B cell (primary cell): ENCODE results near the gene ICAM5. TPM values are rescaled to one million over a fixed set of nuclear protein-coding genes. Genes with fewer than 3 reads are reported as not detected.
A peak's percentile ranks its signal among the peaks of the same experiment; 100 is the strongest.

ENCODE experiments used
- ATAC-seq: fragments of 200-7000 bp; cut with Tn5 transposase; one replicate; pipeline ENCODE4 v1.10.0; 2021; ENCODE audit warnings: low read depth, mild to moderate bottlenecking, moderate number of reproducible peaks, moderate library complexity
- CTCF ChIA-PET: fragments of 350-600 bp; sonication (Branson Sonifier 250); formaldehyde crosslinking; loops from one replicate; lab custom pipeline; 2021; ENCODE audit warnings: antibody characterized with exemption, inconsistent platforms; lab: Charles Lee
- POLR2A ChIA-PET: fragments of 350-600 bp; sonication (Branson Sonifier 250); formaldehyde crosslinking; loops from one replicate; lab custom pipeline; 2021; ENCODE audit warnings: antibody characterized with exemption; lab: Charles Lee
- DNase-seq: peaks from one replicate; pipeline ENCODE4 v3.0.0; 2013
- H2AFZ ChIP-seq: 2 replicates; pipeline ENCODE4 v1.6.1; 2012; ENCODE audit warnings: mild to moderate bottlenecking, low read depth, low read length; ENCODE audit not compliant: insufficient read depth, poor library complexity, severe bottlenecking
- H3K27ac ChIP-seq, 2 donors: 1 replicate in 1 of 2; 2 replicates in 1 of 2; pipeline ENCODE4 v1.5.1; 2012 to 2013; ENCODE audit warnings: low read length in 2 of 2, mild to moderate bottlenecking in 2 of 2, moderate library complexity in 1 of 2
- H3K27me3 ChIP-seq, 4 experiments: fragments of 200-600 bp in 1 of 4; sonication (generic) in 1 of 4; replicated peaks in 1 of 4; 1 replicate in 2 of 4; 2 replicates in 2 of 4; pipeline versions ENCODE4 v1.6.1 to v1.7.0; 2013 to 2016; ENCODE audit warnings: low read length in 3 of 4, mild to moderate bottlenecking in 2 of 4, mixed read lengths in 1 of 4, moderate library complexity in 1 of 4; ENCODE audit not compliant: insufficient read depth in 4 of 4, control insufficient read depth in 3 of 4; ENCODE audit errors: control extremely low read depth in 1 of 4
- H3K36me3 ChIP-seq, 2 experiments: replicated peaks in 1 of 2; 1 replicate in 1 of 2; 2 replicates in 1 of 2; pipeline versions ENCODE4 v1.6.1 to v1.7.1; 2013; ENCODE audit warnings: low read length in 1 of 2; ENCODE audit not compliant: insufficient read depth in 2 of 2, control insufficient read depth in 1 of 2; ENCODE audit errors: control extremely low read depth in 1 of 2, extremely low read depth in 1 of 2
- H3K4me1 ChIP-seq, 2 donors: fragments of 200-600 bp in 1 of 2; sonication (generic) in 1 of 2; 1 replicate in 1 of 2; 2 replicates in 1 of 2; pipeline versions ENCODE4 v1.5.1 to v1.6.1; 2013 to 2017; ENCODE audit warnings: low read length in 2 of 2; ENCODE audit not compliant: control insufficient read depth in 2 of 2, insufficient read depth in 2 of 2
- H3K4me2 ChIP-seq: replicated peaks from 2 replicates; pipeline ENCODE3; 2012; ENCODE audit warnings: mild to moderate bottlenecking, low read depth, low read length; ENCODE audit not compliant: poor library complexity, severe bottlenecking
- H3K4me3 ChIP-seq, 5 experiments: fragments of 200-600 bp in 1 of 5; sonication (generic) in 1 of 5; 1 replicate in 3 of 5; 2 replicates in 2 of 5; pipeline versions ENCODE4 v1.5.1 to v1.7.0; 2011 to 2016; ENCODE audit warnings: low read length in 4 of 5, mild to moderate bottlenecking in 4 of 5, low read depth in 2 of 5, control low read depth in 1 of 5, moderate library complexity in 1 of 5; ENCODE audit not compliant: insufficient read depth in 1 of 5; ENCODE audit errors: control extremely low read depth in 1 of 5, extremely low read depth in 1 of 5
- H3K79me2 ChIP-seq: fragments of 200-600 bp; sonication (generic); one replicate; pipeline ENCODE4 v1.6.0; 2016; ENCODE audit warnings: low read length; ENCODE audit not compliant: control insufficient read depth, insufficient read depth
- H3K9ac ChIP-seq: fragments of 200-600 bp; sonication (generic); 2 replicates; pipeline ENCODE4 v1.6.1; 2017; ENCODE audit warnings: mild to moderate bottlenecking, low read length, moderate library complexity
- H3K9me3 ChIP-seq, 3 donors: one replicate each; pipeline versions ENCODE4 v1.6.1 to v1.7.1; 2013; ENCODE audit warnings: low read length in 2 of 3; ENCODE audit not compliant: control insufficient read depth in 2 of 3, insufficient read depth in 1 of 3; ENCODE audit errors: control extremely low read depth in 1 of 3
- H4K20me1 ChIP-seq: 2 replicates; pipeline ENCODE4 v1.6.0; 2012; ENCODE audit warnings: mild to moderate bottlenecking, low read length; ENCODE audit not compliant: insufficient read depth, control insufficient read depth, poor library complexity, severe bottlenecking
- H3K27ac Mint-ChIP-seq: one replicate; pipeline ENCODE4 v1.8.0; 2021; ENCODE audit warnings: mixed read lengths
- H3K27me3 Mint-ChIP-seq: one replicate; pipeline ENCODE4 v1.8.0; 2021; ENCODE audit warnings: mixed read lengths
- H3K4me1 Mint-ChIP-seq: one replicate; pipeline ENCODE4 v1.8.0; 2021; ENCODE audit warnings: mixed read lengths
- H3K4me3 Mint-ChIP-seq: one replicate; pipeline ENCODE4 v1.8.0; 2021; ENCODE audit warnings: mixed read lengths
- H3K9me3 Mint-ChIP-seq: one replicate; pipeline ENCODE4 v1.8.0; 2022; ENCODE audit warnings: mixed read lengths; ENCODE audit not compliant: insufficient read depth
- CTCF ChIP-seq: fragments of 200-600 bp; IDR thresholded peaks from one replicate; pipeline ENCODE4 v1.8.0; 2022; ENCODE audit warnings: antibody characterized with exemption, mild to moderate bottlenecking
- EZH2 ChIP-seq: IDR thresholded peaks from 2 replicates; pipeline ENCODE4 v1.6.1; 2012; ENCODE audit warnings: borderline replicate concordance, low read depth, mild to moderate bottlenecking, moderate library complexity, low read length; ENCODE audit not compliant: insufficient read depth, poor library complexity, severe bottlenecking
- WGBS: methylation state at CpG from one replicate; pipeline ENCODE4 v1.1.5; 2013; ENCODE audit warnings: missing lambda C conversion rate; ENCODE audit not compliant: insufficient coverage; 5-methylcytosine and 5-hydroxymethylcytosine counted together
- intact Hi-C: fragments of 100-400 bp; cut with micrococcal nuclease; formaldehyde crosslinking; loops from one replicate; pipeline ENCODE4 v1.10.0; 2022
- polyA plus RNA-seq: library from polyadenylated mRNA; depleted of rRNA; stranded (reverse); fragments of >200 nt; gene quantifications from 2 replicates; pipeline ENCODE4 v1.2.3, GENCODE V29; 2012
- total RNA-seq, 2 donors: library from RNA; stranded (reverse); fragments of 120-200 nt in 1 of 2; gene quantifications; 1 replicate in 1 of 2; 2 replicates in 1 of 2; pipeline versions ENCODE4 v1.2.3 to v1.2.4, GENCODE V29; 2013 to 2022

The ICAM5 gene
- total and polyA plus RNA-seq, 2 donors (not counting 1 experiment from before 2014, with no cell fraction given): 0.54 TPM; not detected in 1

- intact Hi-C loops: no loop called here
- ChIA-PET CTCF (no interaction called here), POLR2A (no interaction called here)
- Histone ChIP-seq H3K4me1 (peaks cover 0 to 7% of the 10 kb centered on the region in 2 donors), H4K20me1 (no peaks in the 10 kb centered on the region), H3K36me3 (no peaks in the 10 kb centered on the region), H2AFZ (no peak within 1 kb of the TSS), H3K27me3 (no peaks in the 10 kb centered on the region), H3K4me2 (no peak within 1 kb of the TSS), H3K9me3 (no peaks in the 10 kb centered on the region), H3K79me2 (no peaks in the 10 kb centered on the region), H3K27ac (no peak within 1 kb of the TSS), H3K9ac (no peak within 1 kb of the TSS), H3K4me3 (no peak within 1 kb of the TSS)
- Mint-ChIP-seq H3K9me3 (no peaks in the 10 kb centered on the region), H3K27me3 (no peaks in the 10 kb centered on the region), H3K27ac (no peak within 1 kb of the TSS), H3K4me3 (no peak within 1 kb of the TSS), H3K4me1 (peaks cover 2% of the 10 kb centered on the region)
- ATAC-seq (no peak), DNase-seq (no peak)
- WGBS: 94% methylated on average over 16 of the region's 24 CpGs
- TF ChIP-seq EZH2 (no peak), CTCF (no peak)
Observed at GRCh38 chr19:10309423-10309822, 19.7 kb downstream of the ICAM5 start, which contains the start of gene ZGLP1. Gene ZGLP1 (minus strand): TSS chr19:10309815.

DNA sequence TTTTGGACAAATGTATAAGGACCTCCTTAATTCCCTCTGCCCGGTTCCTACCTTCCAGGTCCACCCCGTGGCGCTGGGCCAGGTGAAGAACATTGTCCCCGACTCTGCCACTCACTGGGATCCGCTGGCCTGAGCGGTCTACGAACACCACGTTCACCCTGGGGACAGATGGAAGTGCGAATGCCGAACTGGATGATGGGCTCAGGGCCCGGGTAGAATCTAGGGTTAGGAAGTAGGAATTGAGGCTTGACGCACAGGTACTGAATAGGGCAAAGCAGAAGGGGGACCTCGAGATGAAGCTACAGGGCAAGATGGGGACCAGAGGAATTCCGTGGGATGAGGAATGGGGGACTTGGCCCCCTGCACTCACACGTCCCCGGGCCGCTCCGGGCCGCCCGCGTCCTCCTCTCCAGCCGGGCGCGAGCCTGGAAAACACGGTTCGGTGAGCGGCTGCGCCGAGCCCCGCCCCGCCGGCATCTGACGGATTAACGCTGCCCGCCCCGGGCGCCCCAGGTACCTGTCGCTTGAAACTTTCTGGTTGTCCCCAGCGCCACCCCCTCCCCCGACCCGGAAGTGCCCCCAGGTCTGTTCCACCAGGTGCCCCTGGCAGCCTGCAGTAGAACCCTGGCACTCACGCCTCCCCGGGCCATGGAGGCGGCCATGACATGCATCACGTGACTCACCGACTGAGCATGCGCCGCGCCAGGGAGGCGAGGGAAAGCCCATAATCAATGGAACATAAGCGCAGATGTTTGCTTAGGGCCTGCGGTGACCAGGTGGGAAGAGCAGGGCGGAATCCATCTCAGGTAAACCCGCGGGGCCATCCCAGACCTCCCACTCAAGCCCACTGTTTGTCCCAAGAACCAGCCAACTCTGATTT lies 25.8 kb downstream of the ICAM5 start, which contains the start of gene FDX2:
Gene FDX2, minus strand, starts transcription at position 681 of the 880 bp plus-strand sequence. Its CDS starts 19 bp downstream, at position 662.
- POLR2A ChIA-PET: interaction anchor here (1.0 kb wide), 1 partner anchor 16 kb away, joined by 8 read pairs; no protein-coding TSS in a partner anchor
- H3K36me3 ChIP-seq: peaks cover 0 to 17% of the 10 kb centered on the region in 2 experiments
- CTCF ChIA-PET: interaction anchor here (0.8 to 1.4 kb wide), 3 partner anchors 45 to 113 kb away, joined by 3 to 5 read pairs (median 3); partner anchors contain the start of gene ICAM1

More for the DNA sequence above, 25.8 kb downstream of the ICAM5 start, which contains the start of gene FDX2:
- intact Hi-C loops: loop anchor here (1.0 kb wide), 2 partner anchors 18 to 45 kb away; partner anchors contain the start of gene RAVER1
- peak within 1 kb of the TSS; percentile 96 for H3K4me3 Mint-ChIP-seq
- H3K4me1 ChIP-seq: peaks cover 6 to 14% of the 10 kb centered on the region in 2 donors
- H4K20me1 ChIP-seq: no peaks in the 10 kb centered on the region
- no peaks in the 10 kb centered on the region for H3K27me3 ChIP-seq
- WGBS: under 1% methylated on average over 49 of the region's 55 CpGs
- H3K27ac Mint-ChIP-seq: peak within 1 kb of the TSS; percentile 85
- DNase-seq (peak; percentile 92), ATAC-seq (peak; percentile 91)
- H3K79me2 ChIP-seq: no peaks in the 10 kb centered on the region
- H3K4me2 ChIP-seq: peak within 1 kb of the TSS; percentile 81
- TF ChIP-seq CTCF: no peak
- no peak for TF ChIP-seq EZH2
- peaks cover 14% of the 10 kb centered on the region for H3K4me1 Mint-ChIP-seq
- H3K9me3 ChIP-seq: no peaks in the 10 kb centered on the region
- peak within 1 kb of the TSS; percentile 31 to 91 (median 80) for H3K4me3 ChIP-seq
- peak within 1 kb of the TSS; percentile 89 for H2AFZ ChIP-seq
- no peaks in the 10 kb centered on the region for H3K9me3 Mint-ChIP-seq
- peak within 1 kb of the TSS in 1 of 2 donors; percentile 55 for H3K27ac ChIP-seq
- no peaks in the 10 kb centered on the region for H3K27me3 Mint-ChIP-seq
- H3K9ac ChIP-seq: peak within 1 kb of the TSS; percentile 76
